Common myeloid progenitor, CD34-positive (primary cell): ENCODE results near the gene GOLGA8S.
"Not testable (repeated sequence)": the region's sequence is repeated elsewhere in the genome, so short reads cannot be mapped to it uniquely, and the experiment has no call there.

Experiments
- CTCF ChIA-PET: fragments of 350-600 bp; sonication (Branson Sonifier 250); formaldehyde crosslinking; loops from one replicate; lab custom pipeline; 2021; ENCODE audit warnings: antibody characterized with exemption; lab: Charles Lee
- POLR2A ChIA-PET: fragments of 350-600 bp; sonication (Branson Sonifier 250); formaldehyde crosslinking; loops from one replicate; lab custom pipeline; 2021; ENCODE audit warnings: antibody characterized with exemption; lab: Charles Lee
- DNase-seq, 3 donors: peaks; one replicate each; pipeline versions ENCODE4 v3.0.0 to v3.0.0-alpha.2; 2013
- H3K27ac ChIP-seq, 2 experiments: 1 replicate in 1 of 2; 2 replicates in 1 of 2; pipeline ENCODE4 v1.7.0; 2013; ENCODE audit warnings: inconsistent platforms in 2 of 2, low read length in 2 of 2, mild to moderate bottlenecking in 2 of 2, low read depth in 1 of 2, moderate library complexity in 1 of 2; ENCODE audit not compliant: severe bottlenecking in 2 of 2, insufficient read depth in 1 of 2, poor library complexity in 1 of 2
- H3K27me3 ChIP-seq, 5 experiments: replicated peaks in 2 of 5; 1 replicate in 3 of 5; 2 replicates in 2 of 5; pipeline versions ENCODE4 v1.6.1 to v1.7.0; 2013; ENCODE audit warnings: low read length in 4 of 5, mild to moderate bottlenecking in 2 of 5, moderate library complexity in 2 of 5, inconsistent platforms in 1 of 5; ENCODE audit not compliant: insufficient read depth in 5 of 5, control insufficient read depth in 4 of 5
- H3K36me3 ChIP-seq, 4 experiments: 1 replicate in 2 of 4; 2 replicates in 2 of 4; pipeline versions ENCODE4 v1.6.1 to v1.7.0; 2013; ENCODE audit warnings: low read length in 3 of 4, control low read depth in 1 of 4, mild to moderate bottlenecking in 1 of 4; ENCODE audit not compliant: control insufficient read depth in 4 of 4, insufficient read depth in 4 of 4
- H3K4me1 ChIP-seq, 4 experiments: 1 replicate in 3 of 4; 2 replicates in 1 of 4; pipeline versions ENCODE4 v1.6.1 to v1.7.1; 2013; ENCODE audit warnings: low read length in 3 of 4, mild to moderate bottlenecking in 3 of 4, control low read depth in 1 of 4, inconsistent platforms in 1 of 4, moderate library complexity in 1 of 4; ENCODE audit not compliant: control insufficient read depth in 4 of 4, insufficient read depth in 4 of 4; ENCODE audit errors: control extremely low read depth in 1 of 4
- H3K4me3 ChIP-seq, 7 experiments: 1 replicate in 4 of 7; 2 replicates in 3 of 7; pipeline versions ENCODE4 v1.5.1 to v1.7.0; 2013; ENCODE audit warnings: mild to moderate bottlenecking in 7 of 7, low read length in 6 of 7, moderate library complexity in 6 of 7, inconsistent platforms in 2 of 7, low read depth in 2 of 7, control low read depth in 1 of 7; ENCODE audit not compliant: insufficient read depth in 4 of 7, control insufficient read depth in 1 of 7; ENCODE audit errors: extremely low read depth in 1 of 7
- H3K9me3 ChIP-seq, 5 experiments: 1 replicate in 4 of 5; 2 replicates in 1 of 5; pipeline versions ENCODE4 v1.6.1 to v1.7.1; 2013; ENCODE audit warnings: low read length in 4 of 5, mild to moderate bottlenecking in 2 of 5, inconsistent platforms in 1 of 5, low read depth in 1 of 5, moderate library complexity in 1 of 5; ENCODE audit not compliant: control insufficient read depth in 4 of 5, insufficient read depth in 2 of 5; ENCODE audit errors: control extremely low read depth in 1 of 5
- WGBS: methylation state at CpG from one replicate; pipeline ENCODE4 v1.1.5; 2013; ENCODE audit not compliant: insufficient coverage; 5-methylcytosine and 5-hydroxymethylcytosine counted together

The GOLGA8S gene

DNA sequence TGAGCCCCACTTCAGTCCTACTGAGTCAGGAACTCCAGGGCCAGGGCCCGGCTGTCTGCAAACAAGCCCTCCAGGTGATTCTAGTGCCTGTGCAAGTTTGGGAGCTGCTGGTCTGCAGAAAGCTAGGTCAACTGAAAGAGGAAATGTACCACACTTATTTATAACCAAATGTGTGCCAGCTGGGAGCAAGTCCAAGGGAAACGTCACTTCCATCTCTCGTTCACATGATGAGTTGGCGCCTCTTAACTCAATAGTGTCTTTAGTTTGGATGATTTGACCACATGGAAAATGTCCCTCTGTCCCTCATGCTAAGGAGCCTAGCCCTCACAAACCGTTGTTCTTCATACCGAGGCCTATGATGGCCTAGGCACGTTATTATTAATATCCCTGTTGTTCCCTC lies 43.2 kb downstream of the GOLGA8S start:
- H3K27me3 ChIP-seq: peaks cover 0 to 6% (median 0%) of the 10 kb centered on the region in 5 experiments
- peaks cover 0 to 5% (median 0%) of the 10 kb centered on the region in 5 experiments for H3K9me3 ChIP-seq
- no peak for DNase-seq
- ChIA-PET CTCF (no interaction called here), POLR2A (no interaction called here)
- 50% methylated on average over 4 of the region's 7 CpGs for WGBS
- peaks cover 0 to 5% (median 0%) of the 10 kb centered on the region in 4 experiments for H3K4me1 ChIP-seq
- no peak overlapping the region for H3K27ac ChIP-seq
- H3K4me3 ChIP-seq: no peak overlapping the region
- H3K36me3 ChIP-seq: no peaks in the 10 kb centered on the region

DNA sequence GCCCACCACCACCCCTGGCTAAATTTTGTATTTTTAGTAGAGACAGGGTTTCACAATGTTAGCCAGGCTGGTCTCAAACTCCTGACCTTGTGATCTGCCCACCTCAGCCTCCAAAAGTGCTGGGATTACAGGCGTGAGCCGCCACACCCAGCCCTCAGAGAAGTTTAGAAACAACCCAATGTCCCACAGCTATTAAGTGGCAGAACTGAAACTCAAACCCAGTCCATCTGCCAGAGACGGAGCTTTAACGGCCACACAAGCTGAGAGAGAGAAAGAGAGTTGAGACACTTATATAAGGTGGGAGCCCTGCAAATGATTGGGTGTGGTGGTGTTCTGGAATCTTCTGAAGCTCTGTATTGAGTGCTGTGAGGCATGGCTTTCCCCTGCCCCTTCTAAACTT lies 43.8 kb downstream of the GOLGA8S start:
- DNase-seq, H3K4me3 ChIP-seq, H3K36me3 ChIP-seq, H3K27me3 ChIP-seq, POLR2A ChIA-PET, H3K4me1 ChIP-seq, H3K9me3 ChIP-seq, H3K27ac ChIP-seq, CTCF ChIA-PET: not testable (repeated sequence)
- no CpG with 5 or more reads among the region's 4 CpGs for WGBS

- POLR2A ChIA-PET, H3K9me3 ChIP-seq, H3K36me3 ChIP-seq, CTCF ChIA-PET, H3K4me3 ChIP-seq, H3K4me1 ChIP-seq, DNase-seq, H3K27ac ChIP-seq, H3K27me3 ChIP-seq: not testable (repeated sequence)
- 45% methylated on average over 5 of the region's 5 CpGs for WGBS
Observed at GRCh38 chr15:23399207-23399606, 44.7 kb downstream of the GOLGA8S start.

DNA sequence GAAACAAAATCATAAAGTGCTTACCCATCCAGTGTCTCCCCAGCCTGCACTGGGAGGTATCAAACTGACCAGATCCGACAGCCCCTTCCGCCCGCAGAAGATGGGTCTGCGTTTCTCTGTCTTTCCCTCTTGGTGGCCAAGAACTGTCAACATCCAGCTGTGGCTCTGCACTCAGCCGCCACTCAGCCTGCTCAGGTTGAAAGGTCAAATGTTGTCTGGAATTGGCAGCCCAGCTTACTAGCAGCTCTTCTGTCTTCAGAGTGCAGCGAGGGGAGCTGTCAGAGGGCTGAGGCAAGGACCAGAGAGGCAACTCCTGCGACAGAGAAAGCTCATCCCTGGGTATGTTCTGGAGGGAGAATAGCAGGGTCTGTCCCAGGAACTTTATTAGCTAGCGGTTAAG lies 47.1 kb downstream of the GOLGA8S start:
- Histone ChIP-seq H3K27ac (no peak overlapping the region), H3K27me3 (peaks cover 0 to 6% (median 0%) of the 10 kb centered on the region in 5 experiments), H3K4me1 (peaks cover 0 to 5% (median 0%) of the 10 kb centered on the region in 4 experiments), H3K36me3 (no peaks in the 10 kb centered on the region), H3K9me3 (peaks cover 0 to 5% (median 0%) of the 10 kb centered on the region in 5 experiments), H3K4me3 (no peak overlapping the region)
- ChIA-PET POLR2A (no interaction called here), CTCF (no interaction called here)
- WGBS: 88% methylated on average over 7 of the region's 8 CpGs
- DNase-seq: no peak

DNA sequence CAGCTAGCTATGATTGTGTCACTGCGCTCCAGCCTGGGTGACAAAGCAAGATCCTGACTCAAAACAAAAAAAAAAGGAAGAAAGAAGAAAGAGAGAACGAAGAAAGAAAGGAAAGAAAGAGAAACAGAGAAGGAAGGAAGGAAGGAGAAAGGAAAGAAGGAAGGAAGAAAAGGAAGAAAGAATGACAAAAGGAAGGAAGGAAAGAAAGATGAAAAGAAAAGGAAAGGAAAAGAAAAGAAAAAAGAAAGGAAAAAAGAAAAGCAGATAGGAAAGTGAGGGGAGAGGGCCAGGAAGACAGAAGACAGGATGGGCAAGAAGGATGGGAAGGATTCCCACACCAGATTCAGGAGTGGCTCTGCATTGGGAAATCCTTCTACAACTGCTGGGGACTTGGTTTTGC lies 47.6 kb downstream of the GOLGA8S start:
- ChIA-PET POLR2A (no interaction called here), CTCF (no interaction called here)
- H3K27ac ChIP-seq: no peak overlapping the region
- peaks cover 0 to 6% (median 0%) of the 10 kb centered on the region in 5 experiments for H3K27me3 ChIP-seq
- H3K9me3 ChIP-seq: peaks cover 0 to 5% (median 0%) of the 10 kb centered on the region in 5 experiments
- H3K36me3 ChIP-seq: no peaks in the 10 kb centered on the region
- H3K4me3 ChIP-seq: no peak overlapping the region
- no peak for DNase-seq
- peaks cover 0 to 5% (median 0%) of the 10 kb centered on the region in 4 experiments for H3K4me1 ChIP-seq
- WGBS: 78% methylated on average over 2 of the region's 2 CpGs

GRCh38 chr15:23402544-23402943 lies 48.0 kb downstream of the GOLGA8S start:
- H3K27ac ChIP-seq: no peak overlapping the region
- no peak overlapping the region for H3K4me3 ChIP-seq
- ChIA-PET POLR2A (no interaction called here), CTCF (no interaction called here)
- H3K27me3 ChIP-seq: peaks cover 0 to 6% (median 0%) of the 10 kb centered on the region in 5 experiments
- H3K9me3 ChIP-seq: peaks cover 0 to 5% (median 0%) of the 10 kb centered on the region in 5 experiments
- WGBS: 75% methylated on average over 2 of the region's 5 CpGs
- H3K36me3 ChIP-seq: no peaks in the 10 kb centered on the region
- peaks cover 0 to 5% (median 0%) of the 10 kb centered on the region in 4 experiments for H3K4me1 ChIP-seq
- no peak for DNase-seq

- Histone ChIP-seq H3K36me3 (no peaks in the 10 kb centered on the region), H3K27me3 (peaks cover 0 to 6% (median 0%) of the 10 kb centered on the region in 5 experiments), H3K9me3 (peaks cover 0 to 4% (median 0%) of the 10 kb centered on the region in 5 experiments), H3K4me1 (no peaks in the 10 kb centered on the region), H3K27ac (no peak overlapping the region), H3K4me3 (no peak overlapping the region)
- CTCF ChIA-PET: no interaction called here
- POLR2A ChIA-PET: no interaction called here
- DNase-seq: no peak
- WGBS: 67% methylated on average over 3 of the region's 4 CpGs
Observed at GRCh38 chr15:23403550-23403949, 49.0 kb downstream of the GOLGA8S start.
